ENCODE data around the gene RNF31.

DNA sequence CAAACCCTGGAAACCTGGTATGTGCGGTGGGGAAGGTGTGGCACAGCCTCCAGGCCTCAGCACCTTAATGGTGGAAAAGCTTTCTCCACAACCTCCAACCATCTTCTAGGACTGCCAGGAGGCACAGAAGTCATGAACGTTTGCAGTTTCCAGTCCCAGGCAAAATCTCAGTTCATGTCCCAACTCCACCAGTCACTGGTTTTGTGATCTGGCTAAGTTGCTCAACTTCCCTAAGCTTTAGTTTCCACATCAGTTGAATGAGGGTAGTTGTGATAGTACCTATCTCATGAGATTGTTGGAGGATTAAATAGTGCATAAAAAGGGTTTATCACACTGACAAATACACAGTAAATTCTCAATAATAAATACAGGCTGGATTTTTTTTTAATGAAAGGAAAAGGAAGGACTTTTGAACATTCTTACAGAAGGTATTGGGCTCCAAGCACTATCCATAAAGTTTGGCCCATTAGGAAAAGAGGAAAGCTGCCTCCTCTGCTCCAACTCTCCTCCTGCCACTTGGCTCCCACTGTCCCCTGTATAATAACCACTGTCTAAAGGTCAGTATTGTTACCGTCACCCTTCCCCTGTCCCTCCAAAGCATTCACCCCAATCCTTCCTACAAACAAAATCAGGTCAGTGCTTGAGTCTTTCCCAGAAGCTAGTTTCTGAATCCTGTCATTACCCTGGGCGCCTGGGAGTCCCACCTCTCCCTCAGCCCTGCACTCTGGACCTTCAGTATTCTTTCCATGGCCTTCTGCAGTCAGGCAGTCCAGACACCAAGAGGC is 46.9 kb upstream of the RNF31 start:
- TF ChIP-seq, protein P1, sequence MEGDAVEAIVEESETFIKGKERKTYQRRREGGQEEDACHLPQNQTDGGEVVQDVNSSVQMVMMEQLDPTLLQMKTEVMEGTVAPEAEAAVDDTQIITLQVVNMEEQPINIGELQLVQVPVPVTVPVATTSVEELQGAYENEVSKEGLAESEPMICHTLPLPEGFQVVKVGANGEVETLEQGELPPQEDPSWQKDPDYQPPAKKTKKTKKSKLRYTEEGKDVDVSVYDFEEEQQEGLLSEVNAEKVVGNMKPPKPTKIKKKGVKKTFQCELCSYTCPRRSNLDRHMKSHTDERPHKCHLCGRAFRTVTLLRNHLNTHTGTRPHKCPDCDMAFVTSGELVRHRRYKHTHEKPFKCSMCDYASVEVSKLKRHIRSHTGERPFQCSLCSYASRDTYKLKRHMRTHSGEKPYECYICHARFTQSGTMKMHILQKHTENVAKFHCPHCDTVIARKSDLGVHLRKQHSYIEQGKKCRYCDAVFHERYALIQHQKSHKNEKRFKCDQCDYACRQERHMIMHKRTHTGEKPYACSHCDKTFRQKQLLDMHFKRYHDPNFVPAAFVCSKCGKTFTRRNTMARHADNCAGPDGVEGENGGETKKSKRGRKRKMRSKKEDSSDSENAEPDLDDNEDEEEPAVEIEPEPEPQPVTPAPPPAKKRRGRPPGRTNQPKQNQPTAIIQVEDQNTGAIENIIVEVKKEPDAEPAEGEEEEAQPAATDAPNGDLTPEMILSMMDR (conservative IDR thresholded peaks at IDR 0.05; ENCODE audit: low read length): no peak
- no peak for TF ChIP-seq EZH2phosphoT487 (IDR thresholded peaks at IDR 0.05; ENCODE audit: borderline replicate concordance, low read depth, low read length)

Measured in OCI-LY7 (cell line).